Cardiac muscle cell (in vitro differentiated cells and primary cell): ENCODE measurements around the gene AXIN2. TPM values are rescaled to one million over a fixed set of nuclear protein-coding genes. Genes with fewer than 3 reads are reported as not detected.

Source experiments
- DNase-seq, 2 donors: peaks; one replicate each; pipeline versions ENCODE4 v3.0.0 to v3.0.0-alpha.2; 2010 to 2017; ENCODE audit warnings: low read depth in 1 of 2, low spot score in 1 of 2
- H3K27ac ChIP-seq: fragments of 200-600 bp; sonication (generic); 2 replicates; pipeline ENCODE4 v1.5.1; 2016
- H3K27me3 ChIP-seq: fragments of 200-600 bp; sonication (generic); 2 replicates; pipeline ENCODE4 v1.6.0; 2016; ENCODE audit warnings: control low read depth
- H3K36me3 ChIP-seq: fragments of 200-600 bp; sonication (generic); 2 replicates; pipeline ENCODE4 v1.5.1; 2016; ENCODE audit warnings: control low read depth
- H3K4me1 ChIP-seq: fragments of 200-600 bp; sonication (generic); 2 replicates; pipeline ENCODE4 v1.8.1; 2017; ENCODE audit warnings: low read depth, mild to moderate bottlenecking, mixed run types
- H3K4me3 ChIP-seq: fragments of 200-600 bp; sonication (generic); 2 replicates; pipeline ENCODE4 v1.5.1; 2016; ENCODE audit warnings: mild to moderate bottlenecking
- H3K9me3 ChIP-seq: fragments of 200-600 bp; sonication (generic); 2 replicates; pipeline ENCODE4 v1.5.1; 2017; ENCODE audit warnings: low read depth, mild to moderate bottlenecking, control low read depth
- polyA plus RNA-seq: library from polyadenylated mRNA; unstranded; fragments of >200 nt; fragmentation: Nextera tagmentation; extraction: Ambion mirVana; gene quantifications from 2 replicates; pipeline ENCODE4 v1.2.1, GENCODE V29; 2016
- total RNA-seq: library from RNA; depleted of rRNA; stranded (reverse); fragments of >200 nt; gene quantifications from 2 replicates; pipeline ENCODE4 v1.2.3, GENCODE V29; 2016
- TF ChIP-seq, protein P1 (sequence below): IDR thresholded peaks from 2 replicates; pipeline ENCODE4 v1.5.1; 2012; ENCODE audit warnings: low read depth, mild to moderate bottlenecking, low read length

AXIN2 gene
- total and polyA plus RNA-seq, 2 experiments from 2014 or later = 22.3 to 35.4 TPM

DNA sequence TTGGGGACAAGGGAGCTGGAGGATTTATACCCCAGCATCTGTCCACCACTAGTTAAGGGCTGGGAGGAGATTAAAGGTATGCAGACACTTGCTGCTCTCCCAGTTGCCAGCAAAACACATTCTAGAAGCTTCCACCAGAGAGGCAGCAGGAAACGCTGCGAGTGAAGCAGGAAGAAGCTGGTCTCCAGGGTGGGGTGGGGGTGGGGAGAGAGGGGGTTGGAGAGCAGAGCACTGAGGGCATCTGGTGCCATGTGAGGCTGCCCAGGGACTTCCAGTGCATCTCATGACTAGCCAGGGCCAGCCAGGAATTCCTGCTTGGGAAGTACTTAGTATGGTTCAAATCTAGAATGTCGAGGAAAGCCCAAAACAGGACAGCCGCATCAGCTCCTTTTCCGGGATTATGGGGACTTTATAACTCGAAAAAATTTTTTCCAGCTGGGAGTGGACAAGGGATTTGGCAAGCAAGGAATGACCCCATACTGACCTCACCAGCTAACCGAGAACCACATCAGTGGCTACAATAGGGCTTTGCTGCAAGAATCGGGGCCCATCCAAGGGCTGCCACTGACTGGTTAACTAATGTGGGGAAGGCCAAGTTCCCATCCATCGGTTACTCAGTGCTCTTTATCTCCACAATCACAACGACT lies 26.2 kb upstream of the AXIN2 start:
- H3K4me3 ChIP-seq = no peak overlapping the region
- H3K36me3 ChIP-seq = no peaks in the 10 kb centered on the region
- H3K9me3 ChIP-seq = no peaks in the 10 kb centered on the region
- H3K4me1 ChIP-seq = no peaks in the 10 kb centered on the region
- TF ChIP-seq, protein P1, sequence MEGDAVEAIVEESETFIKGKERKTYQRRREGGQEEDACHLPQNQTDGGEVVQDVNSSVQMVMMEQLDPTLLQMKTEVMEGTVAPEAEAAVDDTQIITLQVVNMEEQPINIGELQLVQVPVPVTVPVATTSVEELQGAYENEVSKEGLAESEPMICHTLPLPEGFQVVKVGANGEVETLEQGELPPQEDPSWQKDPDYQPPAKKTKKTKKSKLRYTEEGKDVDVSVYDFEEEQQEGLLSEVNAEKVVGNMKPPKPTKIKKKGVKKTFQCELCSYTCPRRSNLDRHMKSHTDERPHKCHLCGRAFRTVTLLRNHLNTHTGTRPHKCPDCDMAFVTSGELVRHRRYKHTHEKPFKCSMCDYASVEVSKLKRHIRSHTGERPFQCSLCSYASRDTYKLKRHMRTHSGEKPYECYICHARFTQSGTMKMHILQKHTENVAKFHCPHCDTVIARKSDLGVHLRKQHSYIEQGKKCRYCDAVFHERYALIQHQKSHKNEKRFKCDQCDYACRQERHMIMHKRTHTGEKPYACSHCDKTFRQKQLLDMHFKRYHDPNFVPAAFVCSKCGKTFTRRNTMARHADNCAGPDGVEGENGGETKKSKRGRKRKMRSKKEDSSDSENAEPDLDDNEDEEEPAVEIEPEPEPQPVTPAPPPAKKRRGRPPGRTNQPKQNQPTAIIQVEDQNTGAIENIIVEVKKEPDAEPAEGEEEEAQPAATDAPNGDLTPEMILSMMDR = no peak
- H3K27me3 ChIP-seq = no peaks in the 10 kb centered on the region
- H3K27ac ChIP-seq = no peak overlapping the region
- peak in 1 of 2 donors; percentile 32 for DNase-seq

DNA sequence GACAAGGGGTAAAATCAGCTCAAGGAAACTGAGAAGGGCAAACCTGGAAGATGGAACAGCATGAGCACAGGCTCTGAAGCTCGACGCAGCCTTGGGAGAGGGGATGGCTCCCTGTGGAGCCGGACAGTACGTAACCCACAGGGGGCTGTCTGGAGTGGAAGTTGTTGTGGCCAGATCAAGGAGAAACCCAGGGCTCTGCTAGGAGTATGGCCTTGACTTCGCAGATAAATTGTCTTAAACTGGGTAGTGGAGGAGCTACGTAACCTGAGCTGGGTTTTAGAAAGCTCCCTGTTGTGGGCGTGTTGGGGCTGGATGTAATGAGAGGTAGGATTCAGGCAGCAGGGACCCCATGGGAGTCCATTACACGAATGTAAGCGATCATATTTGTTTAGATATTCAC lies 25.5 kb upstream of the AXIN2 start:
- no peaks in the 10 kb centered on the region for H3K4me1 ChIP-seq
- H3K27me3 ChIP-seq = no peaks in the 10 kb centered on the region
- TF ChIP-seq, protein P1 = no peak
- H3K36me3 ChIP-seq = no peaks in the 10 kb centered on the region
- H3K9me3 ChIP-seq = no peaks in the 10 kb centered on the region
- no peak overlapping the region for H3K4me3 ChIP-seq
- H3K27ac ChIP-seq = no peak overlapping the region
- DNase-seq = no peak

DNA sequence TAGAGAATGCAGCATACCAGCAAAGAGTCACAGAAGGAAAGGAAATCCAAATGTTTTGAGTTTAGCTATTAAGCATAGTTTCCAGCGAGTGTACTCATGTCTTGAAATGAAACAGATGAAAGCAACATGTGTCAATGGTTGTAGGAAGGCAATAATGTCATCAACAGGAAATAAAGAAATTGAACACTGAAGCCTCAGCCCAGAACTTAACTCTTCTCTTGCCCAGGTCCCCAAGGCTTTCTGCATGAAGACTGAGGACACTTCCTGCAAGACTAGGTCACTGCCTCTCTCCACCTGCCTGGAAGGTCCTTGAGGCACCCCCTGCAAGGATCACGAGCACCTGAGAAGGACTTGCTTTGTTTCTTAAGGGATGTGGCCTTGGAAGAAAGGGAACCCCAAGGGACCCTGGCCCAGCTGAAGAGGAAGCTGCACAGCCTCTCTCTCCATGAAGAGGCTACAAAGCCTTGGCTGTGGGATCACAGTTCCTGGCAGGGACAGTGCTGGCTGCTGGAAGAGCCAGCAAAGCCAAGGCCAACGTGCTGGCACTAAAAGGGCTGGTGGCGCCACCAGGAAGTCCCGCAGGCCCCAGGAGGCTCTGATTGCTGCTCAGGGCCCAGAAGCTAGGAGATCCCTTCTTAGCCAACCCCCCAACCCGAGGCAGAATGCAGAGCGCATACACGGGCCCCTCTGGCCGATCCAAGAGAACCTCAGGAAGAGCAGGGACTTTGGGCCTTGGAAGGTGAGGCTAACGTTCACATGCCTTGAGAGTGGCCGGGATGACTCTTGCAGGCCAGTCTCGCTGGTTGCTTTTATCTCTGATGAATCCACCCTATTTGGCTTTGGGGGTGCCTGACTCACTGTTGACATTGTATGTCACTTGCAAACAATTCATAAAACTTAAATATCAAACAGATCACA lies 23.4 kb upstream of the AXIN2 start:
- Histone ChIP-seq H3K27ac (no peak overlapping the region), H3K4me3 (no peak overlapping the region), H3K4me1 (no peaks in the 10 kb centered on the region), H3K27me3 (no peaks in the 10 kb centered on the region), H3K9me3 (no peaks in the 10 kb centered on the region), H3K36me3 (no peaks in the 10 kb centered on the region)
- no peak for DNase-seq
- TF ChIP-seq, protein P1 = no peak

DNA sequence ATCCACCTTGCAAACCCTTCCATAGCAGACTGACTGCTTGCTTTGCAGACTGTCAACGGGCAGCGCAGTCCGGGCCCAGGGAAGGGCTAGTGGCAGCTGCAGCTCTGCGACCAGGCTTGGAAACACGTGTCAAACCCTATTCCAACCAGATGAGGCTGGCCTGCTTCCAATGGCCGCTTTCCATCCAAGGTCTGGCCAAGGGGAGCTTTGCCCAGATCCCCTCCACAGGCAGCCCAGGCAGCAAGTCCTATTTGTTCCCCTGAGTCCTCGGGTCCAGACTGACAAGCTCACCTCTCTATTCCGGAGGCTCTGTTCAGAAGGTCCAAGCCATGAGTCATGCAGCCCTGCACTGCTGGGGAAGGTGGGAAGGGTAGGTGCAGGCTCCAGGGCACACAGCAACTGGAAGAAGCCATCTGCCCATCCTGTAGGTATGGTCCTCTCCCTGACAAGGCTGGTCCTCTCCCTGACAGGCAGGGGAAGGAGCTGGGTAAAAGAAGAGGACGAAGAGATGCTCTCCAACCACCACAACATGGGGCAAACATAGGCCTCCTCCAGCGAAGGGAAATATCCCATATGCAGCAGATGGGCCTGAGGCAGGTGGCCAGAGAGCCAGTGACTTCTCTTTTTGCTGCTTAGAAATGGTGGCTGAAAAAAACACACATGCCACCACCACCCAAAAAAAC lies 22.6 kb upstream of the AXIN2 start:
- H3K27me3 ChIP-seq = no peaks in the 10 kb centered on the region
- DNase-seq = no peak
- no peaks in the 10 kb centered on the region for H3K4me1 ChIP-seq
- no peaks in the 10 kb centered on the region for H3K9me3 ChIP-seq
- H3K27ac ChIP-seq = no peak overlapping the region
- TF ChIP-seq, protein P1 = no peak
- H3K36me3 ChIP-seq = no peaks in the 10 kb centered on the region
- no peak overlapping the region for H3K4me3 ChIP-seq

DNA sequence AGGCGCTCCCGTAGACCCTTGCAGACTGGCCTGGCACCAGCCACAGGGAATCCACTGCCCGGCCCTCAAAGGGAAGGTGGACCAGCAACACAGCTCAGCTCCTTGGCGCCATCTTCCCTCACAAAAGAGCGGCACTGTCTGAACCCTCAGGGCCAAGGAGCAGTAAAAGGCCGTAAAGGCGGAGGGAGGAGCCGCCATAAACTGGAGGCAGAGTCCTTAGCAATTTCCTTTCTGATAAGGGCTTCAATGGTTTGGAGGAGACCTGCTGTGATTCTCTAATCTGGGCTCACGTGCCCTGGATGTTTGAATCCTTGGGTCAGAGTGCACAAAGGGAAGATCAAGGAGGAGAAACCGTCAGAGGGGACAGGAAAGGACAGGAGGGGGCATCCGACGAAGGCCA lies 15.5 kb upstream of the AXIN2 start:
- no peak overlapping the region for H3K27ac ChIP-seq
- no peaks in the 10 kb centered on the region for H3K9me3 ChIP-seq
- DNase-seq = no peak
- TF ChIP-seq, protein P1 = no peak
- H3K36me3 ChIP-seq = no peaks in the 10 kb centered on the region
- no peaks in the 10 kb centered on the region for H3K27me3 ChIP-seq
- H3K4me3 ChIP-seq = no peak overlapping the region
- peaks cover 5% of the 10 kb centered on the region for H3K4me1 ChIP-seq
